Neutrophil (primary cell): Measurements from ENCODE around the gene PRDM16.

Experiments
- H3K27ac ChIP-seq: fragments of 200-600 bp; sonication (generic); 2 replicates; pipeline ENCODE4 v1.5.1; 2016; ENCODE audit warnings: mild to moderate bottlenecking, moderate library complexity
- H3K27me3 ChIP-seq: fragments of 200-600 bp; sonication (generic); 2 replicates; pipeline ENCODE4 v1.6.0; 2016; ENCODE audit warnings: mild to moderate bottlenecking
- H3K36me3 ChIP-seq: fragments of 200-600 bp; sonication (generic); 2 replicates; pipeline ENCODE4 v1.5.1; 2017
- H3K4me1 ChIP-seq, 2 experiments: fragments of 200-600 bp in 1 of 2; sonication (generic) in 1 of 2; 1 replicate in 1 of 2; 2 replicates in 1 of 2; pipeline versions ENCODE4 v1.5.1 to v1.6.1; 2013 to 2016; ENCODE audit warnings: low read depth in 1 of 2, low read length in 1 of 2, mild to moderate bottlenecking in 1 of 2, moderate library complexity in 1 of 2; ENCODE audit not compliant: control insufficient read depth in 1 of 2, insufficient read depth in 1 of 2
- H3K4me3 ChIP-seq, 2 experiments: fragments of 200-600 bp in 1 of 2; sonication (generic) in 1 of 2; 1 replicate in 1 of 2; 2 replicates in 1 of 2; pipeline ENCODE4 v1.5.1; 2013 to 2016; ENCODE audit warnings: low read depth in 1 of 2, low read length in 1 of 2, mild to moderate bottlenecking in 1 of 2, moderate library complexity in 1 of 2
- H3K9me3 ChIP-seq: fragments of 200-600 bp; sonication (generic); 2 replicates; pipeline ENCODE4 v1.5.1; 2016
- CTCF ChIP-seq: fragments of 200-600 bp; sonication (generic); IDR thresholded peaks from 2 replicates; pipeline ENCODE4 v1.5.1; 2016; ENCODE audit warnings: antibody characterized with exemption

PRDM16 gene

DNA sequence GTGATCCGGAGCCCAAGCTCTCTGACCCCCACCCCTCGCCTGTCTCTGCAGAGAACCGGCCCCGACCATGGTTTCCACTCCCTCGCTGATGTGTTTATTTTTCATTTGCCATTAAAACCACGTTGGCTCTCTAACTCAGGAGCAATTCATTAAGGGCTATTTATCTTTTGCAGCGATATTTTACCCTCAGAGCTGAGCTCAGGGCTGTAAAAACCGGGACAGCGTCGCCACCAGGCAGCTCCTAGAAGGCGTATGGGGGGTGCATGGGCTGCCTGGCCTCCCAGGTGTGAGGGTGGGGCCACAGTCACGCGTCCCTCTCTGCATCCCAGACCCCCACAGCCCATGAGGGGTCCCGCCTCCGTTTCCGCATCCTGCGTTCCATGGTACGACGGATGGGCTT lies 71.4 kb downstream of the PRDM16 start:
- no peaks in the 10 kb centered on the region for H3K9me3 ChIP-seq
- H3K36me3 ChIP-seq, result no peaks in the 10 kb centered on the region
- no peaks in the 10 kb centered on the region for H3K4me1 ChIP-seq
- TF ChIP-seq CTCF, result no peak
- no peak overlapping the region for H3K27ac ChIP-seq
- peaks cover 4% of the 10 kb centered on the region for H3K27me3 ChIP-seq
- H3K4me3 ChIP-seq, result no peak overlapping the region

- TF ChIP-seq CTCF, result no peak
- Histone ChIP-seq H3K4me1 (no peaks in the 10 kb centered on the region), H3K27ac (no peak overlapping the region), H3K36me3 (no peaks in the 10 kb centered on the region), H3K9me3 (no peaks in the 10 kb centered on the region), H3K27me3 (no peaks in the 10 kb centered on the region), H3K4me3 (no peak overlapping the region)
Measured at GRCh38 chr1:3141129-3141528, 72.1 kb downstream of the PRDM16 start.

- Histone ChIP-seq H3K4me3 (no peak overlapping the region), H3K36me3 (no peaks in the 10 kb centered on the region)
Measured at GRCh38 chr1:3141836-3142235, 72.8 kb downstream of the PRDM16 start.

DNA sequence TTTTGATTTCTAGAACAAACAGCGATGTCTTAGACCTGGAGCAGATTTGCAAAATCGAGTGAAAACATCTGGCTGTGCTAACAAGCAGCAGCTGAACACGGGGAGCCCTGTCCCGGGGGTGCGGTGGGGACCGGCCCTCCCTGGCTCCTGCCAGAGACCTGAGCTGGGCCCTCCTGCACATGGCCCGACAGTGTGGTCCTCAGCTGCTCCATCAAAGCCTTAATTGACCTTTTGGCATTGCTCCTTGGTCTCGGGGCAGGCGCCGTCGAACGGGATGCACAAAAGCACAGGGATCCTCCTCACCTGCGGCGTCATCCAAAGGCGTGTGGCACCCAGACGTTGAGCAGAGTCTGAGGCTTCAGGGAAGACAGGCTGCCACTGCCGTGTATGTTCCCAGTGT lies 73.2 kb downstream of the PRDM16 start:
- Histone ChIP-seq H3K27ac (no peak overlapping the region), H3K9me3 (no peaks in the 10 kb centered on the region), H3K27me3 (no peaks in the 10 kb centered on the region), H3K4me1 (no peaks in the 10 kb centered on the region), H3K4me3 (no peak overlapping the region), H3K36me3 (no peaks in the 10 kb centered on the region)
- no peak for TF ChIP-seq CTCF

More at GRCh38 chr1:3141836-3142235, 72.8 kb downstream of the PRDM16 start:
- no peak overlapping the region for H3K27ac ChIP-seq
- H3K27me3 ChIP-seq, result no peaks in the 10 kb centered on the region
- H3K9me3 ChIP-seq, result no peaks in the 10 kb centered on the region
- no peak for TF ChIP-seq CTCF
- no peaks in the 10 kb centered on the region for H3K4me1 ChIP-seq

DNA sequence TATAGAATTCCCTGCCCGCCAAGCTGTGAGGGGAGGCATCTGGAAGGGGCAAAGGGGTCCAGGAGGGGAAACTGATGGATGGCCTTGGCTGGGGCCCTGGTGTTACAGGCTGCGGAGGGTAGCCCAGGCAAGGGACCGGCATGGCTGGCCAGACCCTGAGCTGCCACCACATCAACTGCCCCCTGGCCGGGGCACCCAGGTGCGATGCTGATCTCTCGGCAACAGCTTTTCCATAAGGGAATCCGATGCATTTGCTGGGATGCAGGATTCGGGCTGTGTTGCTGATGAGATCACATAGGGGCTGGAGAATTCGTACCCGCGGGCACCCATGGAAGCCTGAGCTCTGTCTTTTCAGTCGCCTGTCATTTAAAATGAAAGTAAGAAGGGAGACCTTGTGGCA lies 73.7 kb downstream of the PRDM16 start:
- H3K4me3 ChIP-seq, result no peak overlapping the region

More for the DNA sequence above, 73.7 kb downstream of the PRDM16 start:
- Histone ChIP-seq H3K27ac (no peak overlapping the region), H3K27me3 (no peaks in the 10 kb centered on the region), H3K36me3 (no peaks in the 10 kb centered on the region), H3K9me3 (no peaks in the 10 kb centered on the region), H3K4me1 (no peaks in the 10 kb centered on the region)
- no peak for TF ChIP-seq CTCF
